Measurements from ENCODE around the gene PSORS1C2.

Gene PSORS1C2

GRCh38 chr6:31144970-31145340, 6.1 kb upstream of the PSORS1C2 start:
- Histone ChIP-seq H3K4me1 (no peaks in the 10 kb centered on the region), H3K4me3 (ENCODE audit: low read depth, low read length) (no peak overlapping the region), H3K4me2 (ENCODE audit: low read length) (no peak overlapping the region), H3K9ac (no peak overlapping the region), H3K79me2 (no peaks in the 10 kb centered on the region), H3K9me3 (ENCODE audit: control insufficient read depth, low read length) (no peaks in the 10 kb centered on the region), H3K27ac (no peak overlapping the region), H2AFZ (no peak overlapping the region), H3K27me3 (ENCODE audit: control insufficient read depth, insufficient read depth, low read length) (no peaks in the 10 kb centered on the region), H3K36me3 (ENCODE audit: control insufficient read depth, insufficient read depth, low read length) (no peaks in the 10 kb centered on the region)
- TF ChIP-seq CTCF (IDR thresholded peaks at IDR 0.05), result no peak

GRCh38 chr6:31144296-31144969, 5.6 kb upstream of the PSORS1C2 start:
- H3K4me1 ChIP-seq, result no peaks in the 10 kb centered on the region
- H3K36me3 ChIP-seq (ENCODE audit: control insufficient read depth, insufficient read depth, low read length), result no peaks in the 10 kb centered on the region
- no peak for TF ChIP-seq CTCF (IDR thresholded peaks at IDR 0.05)
- H3K9me3 ChIP-seq (ENCODE audit: control insufficient read depth, low read length), result no peaks in the 10 kb centered on the region
- H2AFZ ChIP-seq, result no peak overlapping the region
- no peak overlapping the region for H3K4me3 ChIP-seq (ENCODE audit: low read depth, low read length)
- no peak overlapping the region for H3K9ac ChIP-seq
- H3K4me2 ChIP-seq (ENCODE audit: low read length), result no peak overlapping the region
- no peaks in the 10 kb centered on the region for H3K27me3 ChIP-seq (ENCODE audit: control insufficient read depth, insufficient read depth, low read length)
- no peaks in the 10 kb centered on the region for H3K79me2 ChIP-seq
- no peak overlapping the region for H3K27ac ChIP-seq

- no peak overlapping the region for H3K4me3 ChIP-seq (ENCODE audit: low read depth, low read length)
- H3K27ac ChIP-seq, result no peak overlapping the region
- H2AFZ ChIP-seq, result no peak overlapping the region
- no peaks in the 10 kb centered on the region for H3K79me2 ChIP-seq
- H3K9ac ChIP-seq, result no peak overlapping the region
- no peaks in the 10 kb centered on the region for H3K9me3 ChIP-seq (ENCODE audit: control insufficient read depth, low read length)
- no peak overlapping the region for H3K4me2 ChIP-seq (ENCODE audit: low read length)
- H3K27me3 ChIP-seq (ENCODE audit: control insufficient read depth, insufficient read depth, low read length), result no peaks in the 10 kb centered on the region
- TF ChIP-seq CTCF (IDR thresholded peaks at IDR 0.05), result no peak
- H3K36me3 ChIP-seq (ENCODE audit: control insufficient read depth, insufficient read depth, low read length), result no peaks in the 10 kb centered on the region
- no peaks in the 10 kb centered on the region for H3K4me1 ChIP-seq
Measured at GRCh38 chr6:31143148-31143547, 4.3 kb upstream of the PSORS1C2 start.

GRCh38 chr6:31142361-31142761, 3.5 kb upstream of the PSORS1C2 start:
- Histone ChIP-seq H3K4me2 (ENCODE audit: low read length) (no peak overlapping the region), H3K27ac (no peak overlapping the region), H3K9ac (no peak overlapping the region), H3K4me1 (no peaks in the 10 kb centered on the region), H3K36me3 (ENCODE audit: control insufficient read depth, insufficient read depth, low read length) (no peaks in the 10 kb centered on the region), H2AFZ (no peak overlapping the region), H3K9me3 (ENCODE audit: control insufficient read depth, low read length) (no peaks in the 10 kb centered on the region), H3K27me3 (ENCODE audit: control insufficient read depth, insufficient read depth, low read length) (no peaks in the 10 kb centered on the region), H3K4me3 (ENCODE audit: low read depth, low read length) (no peak overlapping the region), H3K79me2 (no peaks in the 10 kb centered on the region)
- no peak for TF ChIP-seq CTCF (IDR thresholded peaks at IDR 0.05)

- Histone ChIP-seq H3K4me3 (ENCODE audit: low read depth, low read length) (no peak overlapping the region), H3K36me3 (ENCODE audit: control insufficient read depth, insufficient read depth, low read length) (no peaks in the 10 kb centered on the region), H3K9me3 (ENCODE audit: control insufficient read depth, low read length) (no peaks in the 10 kb centered on the region), H3K27ac (no peak overlapping the region), H3K4me1 (no peaks in the 10 kb centered on the region), H3K27me3 (ENCODE audit: control insufficient read depth, insufficient read depth, low read length) (no peaks in the 10 kb centered on the region), H2AFZ (no peak overlapping the region), H3K4me2 (ENCODE audit: low read length) (no peak overlapping the region), H3K79me2 (no peaks in the 10 kb centered on the region), H3K9ac (no peak overlapping the region)
- no peak for TF ChIP-seq CTCF (IDR thresholded peaks at IDR 0.05)
Measured at GRCh38 chr6:31140643-31141042, 1.8 kb upstream of the PSORS1C2 start.

All from parathyroid adenoma (tissue), 2 donors.